ENCODE results near the gene PDHX.

Gene PDHX

GRCh38 chr11:34972366-34972765 lies 55.9 kb downstream of the PDHX start:
- DNase-seq (ENCODE audit: low read depth): no peak
- TF ChIP-seq CTCF (conservative IDR thresholded peaks at IDR 0.05; ENCODE audit: control insufficient read depth, insufficient read depth, low read depth, low read length): no peak
- no peak overlapping the region for H3K4me3 ChIP-seq (ENCODE audit: control insufficient read depth, low read depth, low read length)

- no peak for TF ChIP-seq CTCF (conservative IDR thresholded peaks at IDR 0.05; ENCODE audit: control insufficient read depth, insufficient read depth, low read depth, low read length)
- peak; percentile 59 for DNase-seq (ENCODE audit: low read depth)
Observed at GRCh38 chr11:34972892-34973291, 56.5 kb downstream of the PDHX start.

GRCh38 chr11:34975482-34975881 lies 59.1 kb downstream of the PDHX start:
- DNase-seq (ENCODE audit: low read depth): no peak
- H3K4me3 ChIP-seq (ENCODE audit: control insufficient read depth, low read depth, low read length): no peak overlapping the region
- no peak for TF ChIP-seq CTCF (conservative IDR thresholded peaks at IDR 0.05; ENCODE audit: control insufficient read depth, insufficient read depth, low read depth, low read length)

More at GRCh38 chr11:34972892-34973291, 56.5 kb downstream of the PDHX start:
- no peak overlapping the region for H3K4me3 ChIP-seq (ENCODE audit: control insufficient read depth, low read depth, low read length)

- no peak for TF ChIP-seq CTCF (conservative IDR thresholded peaks at IDR 0.05; ENCODE audit: control insufficient read depth, insufficient read depth, low read depth, low read length)
- H3K4me3 ChIP-seq (ENCODE audit: control insufficient read depth, low read depth, low read length): no peak overlapping the region
- no peak for DNase-seq (ENCODE audit: low read depth)
Observed at GRCh38 chr11:34976496-34977088, 60.2 kb downstream of the PDHX start.

- no peak for TF ChIP-seq CTCF (conservative IDR thresholded peaks at IDR 0.05; ENCODE audit: control insufficient read depth, insufficient read depth, low read depth, low read length)
- H3K4me3 ChIP-seq (ENCODE audit: control insufficient read depth, low read depth, low read length): no peak overlapping the region
- peak; percentile 83 for DNase-seq (ENCODE audit: low read depth)
Observed at GRCh38 chr11:34977089-34977912, 60.9 kb downstream of the PDHX start.

GRCh38 chr11:34978236-34979191 lies 62.1 kb downstream of the PDHX start:
- no peak for TF ChIP-seq CTCF (conservative IDR thresholded peaks at IDR 0.05; ENCODE audit: control insufficient read depth, insufficient read depth, low read depth, low read length)
- H3K4me3 ChIP-seq (ENCODE audit: control insufficient read depth, low read depth, low read length): no peak overlapping the region

More at GRCh38 chr11:34978236-34979191, 62.1 kb downstream of the PDHX start:
- DNase-seq (ENCODE audit: low read depth): no peak
